HG03175 (cell line): ENCODE data around the gene PIGA.
"Not testable (repeated sequence)": the region's sequence is repeated elsewhere in the genome, so short reads cannot be mapped to it uniquely, and the experiment has no call there.

Source experiments
- ATAC-seq: cut with Tn5 transposase; IDR thresholded peaks from one replicate; pipeline ENCODE4 v1.9.1; 2021; ENCODE audit warnings: mild to moderate bottlenecking, moderate library complexity; ENCODE audit not compliant: unreplicated experiment

The PIGA gene

GRCh38 chrX:15321447-15321846, 13.9 kb downstream of the PIGA start:
- ATAC-seq, result no peak

- ATAC-seq, result no peak
Measured at GRCh38 chrX:15320297-15320696, 15.0 kb downstream of the PIGA start.

GRCh38 chrX:15319075-15319474, 16.2 kb downstream of the PIGA start:
- ATAC-seq, result no peak

GRCh38 chrX:15315509-15315908, 19.8 kb downstream of the PIGA start, which contains the start of gene ASB11:
TSS of gene ASB11 (minus strand) at chrX:15315640. CDS start at chrX:15315605, 35 bp downstream.
- ATAC-seq, result no peak

GRCh38 chrX:15314472-15314871, 20.9 kb downstream of the PIGA start:
- ATAC-seq, result no peak

GRCh38 chrX:15311119-15311518, 24.2 kb downstream of the PIGA start:
- ATAC-seq, result no peak

GRCh38 chrX:15310117-15310516, 25.2 kb downstream of the PIGA start:
- no peak for ATAC-seq

GRCh38 chrX:15305899-15306298, 29.4 kb downstream of the PIGA start:
- not testable (repeated sequence) for ATAC-seq

GRCh38 chrX:15301924-15302323, 33.4 kb downstream of the PIGA start:
- ATAC-seq, result no peak

GRCh38 chrX:15299941-15300851, 35.1 kb downstream of the PIGA start:
- no peak for ATAC-seq

- no peak for ATAC-seq
Measured at GRCh38 chrX:15298780-15299179, 36.5 kb downstream of the PIGA start.

- no peak for ATAC-seq
Measured at GRCh38 chrX:15298201-15298600, 37.1 kb downstream of the PIGA start.

- ATAC-seq, result no peak
Measured at GRCh38 chrX:15293451-15293850, 41.9 kb downstream of the PIGA start.

- ATAC-seq, result no peak
Measured at GRCh38 chrX:15292861-15293260, 42.5 kb downstream of the PIGA start.

GRCh38 chrX:15277604-15278003, 57.7 kb downstream of the PIGA start:
- ATAC-seq, result no peak

GRCh38 chrX:15274946-15275345, 60.4 kb downstream of the PIGA start:
- no peak for ATAC-seq

- ATAC-seq, result not testable (repeated sequence)
Measured at GRCh38 chrX:15273275-15273674, 62.0 kb downstream of the PIGA start.

GRCh38 chrX:15271757-15272156, 63.6 kb downstream of the PIGA start:
- no peak for ATAC-seq

GRCh38 chrX:15269618-15270521, 65.5 kb downstream of the PIGA start, which contains the start of gene ASB9:
TSS of gene ASB9 (minus strand) at chrX:15270083. CDS start at chrX:15269874, 209 bp downstream.
- peak; percentile 50 for ATAC-seq
